ENCODE data around the gene ACACB. TPM values are rescaled to one million over a fixed set of nuclear protein-coding genes. Genes with fewer than 3 reads are reported as not detected.

ACACB gene
- total and polyA plus RNA-seq, 2 donors (not counting 3 experiments of a cell fraction or from before 2014, with no cell fraction given) = 1.3 to 5.7 TPM

- no peak for DNase-seq (ENCODE audit: low read depth, low spot score)
- H3K9me3 ChIP-seq (replicated peaks; ENCODE audit: control insufficient read depth, insufficient read depth, low read length) = no peaks in the 10 kb centered on the region
- no peak overlapping the region for H3K4me2 ChIP-seq (ENCODE audit: insufficient read depth, low read length)
- H3K9ac ChIP-seq (replicated peaks; ENCODE audit: extremely low read depth, insufficient read depth, low read length) = no peak overlapping the region
- intact Hi-C loops (cut with micrococcal nuclease) = no loop called here
- no TSS peak for BruUV-seq (replicated peaks)
- ChIA-PET POLR2A (no interaction called here), CTCF (interaction anchor here (1.1 kb wide), 1 partner anchor 106 kb away, joined by 4 read pairs; no protein-coding TSS in a partner anchor)
- H2AFZ ChIP-seq (ENCODE audit: low read depth, low read length) = no peak overlapping the region
- no peaks in the 10 kb centered on the region for H4K20me1 ChIP-seq (replicated peaks; ENCODE audit: control insufficient read depth, extremely low read depth, insufficient read depth, low read length)
- H3K4me1 ChIP-seq (ENCODE audit: control insufficient read depth, extremely low read depth, insufficient read depth, low read length) = no peaks in the 10 kb centered on the region
- dilution Hi-C loops (cut with MboI; ENCODE audit: extremely low pct_ligation_motif_present, low sequenced_read_pairs) = no loop called here
- H3K27ac ChIP-seq (ENCODE audit: insufficient read depth, low read depth, low read length) = no peak overlapping the region
- no peaks in the 10 kb centered on the region for H3K79me2 ChIP-seq (ENCODE audit: control insufficient read depth, insufficient read depth, low read length)
- H3K9me1 ChIP-seq (replicated peaks; ENCODE audit: control insufficient read depth, extremely low read depth, insufficient read depth, low read length) = no peaks in the 10 kb centered on the region
- no peaks in the 10 kb centered on the region for H3K36me3 ChIP-seq (ENCODE audit: control insufficient read depth in 2 of 2, extremely low read depth in 1 of 2, insufficient read depth in 2 of 2, low read length in 2 of 2)
- FAIRE-seq = no peak
- TF ChIP-seq CTCF (IDR thresholded peaks at IDR 0.05; ENCODE audit: extremely low read depth in 1 of 2, insufficient read depth in 1 of 2, low read depth in 1 of 2, low read length in 2 of 2) (no peak), FOS (IDR thresholded peaks at IDR 0.05; ENCODE audit: borderline replicate concordance, insufficient read depth, low read length) (no peak), JUN (IDR thresholded peaks at IDR 0.05; ENCODE audit: borderline replicate concordance, insufficient read depth, insufficient read length, low read depth) (no peak), MAX (IDR thresholded peaks at IDR 0.05; ENCODE audit: insufficient read depth, insufficient read length) (no peak), EZH2 (IDR thresholded peaks at IDR 0.05; ENCODE audit: borderline replicate concordance, low read depth, low read length, severe bottlenecking) (no peak), POLR2A (IDR thresholded peaks at IDR 0.05; ENCODE audit: low read depth, low read length) (no peak), MYC (IDR thresholded peaks at IDR 0.05; ENCODE audit: low read depth, low read length) (no peak), GATA2 (IDR thresholded peaks at IDR 0.05; ENCODE audit: insufficient read depth, insufficient read length, low read depth, low read length) (no peak), POLR2AphosphoS5 (IDR thresholded peaks at IDR 0.05; ENCODE audit: insufficient read depth, low read depth, low read length) (no peak)
- H3K27me3 ChIP-seq (ENCODE audit: control insufficient read depth in 2 of 2, insufficient read depth in 2 of 2, low read length in 2 of 2) = no peaks in the 10 kb centered on the region
- H3K4me3 ChIP-seq (replicated peaks in 1 of 3; ENCODE audit: insufficient read depth in 1 of 3, low read depth in 1 of 3, low read length in 3 of 3) = no peak overlapping the region
These were observed 162.5 kb downstream of the ACACB start for GRCh38 chr12:109278912-109279311.

All from endothelial cell of umbilical vein (primary cell).